HG03066 (cell line): ENCODE data around the gene CAPN14.

Experiments
- ATAC-seq: cut with Tn5 transposase; IDR thresholded peaks from one replicate; pipeline ENCODE4 v1.9.1; 2021; ENCODE audit warnings: low read depth; ENCODE audit not compliant: unreplicated experiment

Gene CAPN14

GRCh38 chr2:31243053-31243452 is 25.7 kb upstream of the CAPN14 start:
- no peak for ATAC-seq

GRCh38 chr2:31241625-31242270 is 24.4 kb upstream of the CAPN14 start:
- ATAC-seq = no peak

GRCh38 chr2:31240381-31241365 is 23.4 kb upstream of the CAPN14 start:
- no peak for ATAC-seq

GRCh38 chr2:31239593-31240177 is 22.4 kb upstream of the CAPN14 start:
- no peak for ATAC-seq

- no peak for ATAC-seq
These were observed 21.7 kb upstream of the CAPN14 start for GRCh38 chr2:31238906-31239592.

- no peak for ATAC-seq
These were observed 21.0 kb upstream of the CAPN14 start for GRCh38 chr2:31238126-31238905.

- no peak for ATAC-seq
These were observed 20.2 kb upstream of the CAPN14 start for GRCh38 chr2:31237348-31238017.

- no peak for ATAC-seq
These were observed 19.3 kb upstream of the CAPN14 start for GRCh38 chr2:31236433-31237205.

GRCh38 chr2:31235504-31235902 is 18.2 kb upstream of the CAPN14 start:
- no peak for ATAC-seq

- no peak for ATAC-seq
These were observed 17.6 kb upstream of the CAPN14 start for GRCh38 chr2:31234683-31235503.

- ATAC-seq = peak; percentile 89
These were observed 16.7 kb upstream of the CAPN14 start, which contains the start of gene EHD3 for GRCh38 chr2:31233741-31234682. EHD3 (plus strand) TSS chr2:31234152; CDS start chr2:31234622, 470 bp downstream.

- no peak for ATAC-seq
These were observed 15.9 kb upstream of the CAPN14 start for GRCh38 chr2:31233231-31233630.

- no peak for ATAC-seq
These were observed 15.3 kb upstream of the CAPN14 start for GRCh38 chr2:31232586-31232985.

GRCh38 chr2:31231571-31232302 is 14.4 kb upstream of the CAPN14 start:
- ATAC-seq = no peak

GRCh38 chr2:31230751-31231150 is 13.4 kb upstream of the CAPN14 start:
- ATAC-seq = no peak

GRCh38 chr2:31228717-31229116 is 11.4 kb upstream of the CAPN14 start:
- ATAC-seq = no peak
